GM18520 (cell line): ENCODE measurements around the gene AGAP1.

Experiments used
- ATAC-seq: cut with Tn5 transposase; IDR thresholded peaks from one replicate; pipeline ENCODE4 v1.9.1; 2021; ENCODE audit not compliant: unreplicated experiment

AGAP1 gene

DNA sequence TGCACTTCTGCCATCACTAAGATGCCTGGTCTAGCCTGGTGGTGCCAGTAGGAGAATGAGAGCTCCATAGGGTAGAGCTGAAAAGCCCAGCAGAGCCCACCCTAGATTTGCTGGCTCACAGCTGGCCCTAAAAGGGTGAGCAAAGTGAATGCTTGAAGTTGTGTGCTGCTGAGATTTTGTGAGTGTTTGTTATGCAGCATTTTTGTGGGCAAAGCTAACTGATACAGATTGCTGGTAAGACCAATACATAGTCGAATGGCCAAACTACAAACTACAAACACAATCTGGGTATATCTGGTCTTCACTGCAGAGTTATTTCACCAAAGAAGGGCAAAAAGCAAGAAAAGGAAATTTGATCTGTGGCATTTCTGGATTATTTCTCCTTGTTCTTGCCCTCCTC, 7.1 kb upstream of the AGAP1 start:
- no peak for ATAC-seq

GRCh38 chr2:235489897-235490296, 3.9 kb upstream of the AGAP1 start:
- no peak for ATAC-seq

DNA sequence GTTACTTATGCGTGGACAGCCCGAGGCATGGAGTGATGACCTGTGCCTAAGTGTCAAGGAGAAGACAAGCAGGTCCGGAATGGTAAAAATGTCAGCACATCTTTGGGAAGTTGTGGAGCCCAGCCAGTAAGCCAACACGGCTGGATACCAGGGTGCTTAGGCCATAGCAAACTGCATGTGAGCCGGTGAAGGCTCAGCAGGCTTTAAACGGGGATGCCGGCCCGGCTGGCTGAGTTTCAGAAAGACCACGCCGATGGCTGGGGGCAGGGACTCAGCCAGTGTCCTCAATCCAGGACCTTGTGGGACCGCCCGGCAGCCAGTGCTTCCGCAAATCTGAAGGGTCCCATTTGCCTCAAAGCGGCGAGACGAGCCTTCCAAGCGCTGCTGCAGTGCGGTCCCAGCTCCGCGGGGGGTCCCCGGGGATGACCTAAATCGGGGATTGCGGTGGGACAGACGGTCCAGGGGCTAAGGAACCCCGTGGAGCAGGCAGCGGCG, 946 bp upstream of the AGAP1 start:
- ATAC-seq, result no peak

DNA sequence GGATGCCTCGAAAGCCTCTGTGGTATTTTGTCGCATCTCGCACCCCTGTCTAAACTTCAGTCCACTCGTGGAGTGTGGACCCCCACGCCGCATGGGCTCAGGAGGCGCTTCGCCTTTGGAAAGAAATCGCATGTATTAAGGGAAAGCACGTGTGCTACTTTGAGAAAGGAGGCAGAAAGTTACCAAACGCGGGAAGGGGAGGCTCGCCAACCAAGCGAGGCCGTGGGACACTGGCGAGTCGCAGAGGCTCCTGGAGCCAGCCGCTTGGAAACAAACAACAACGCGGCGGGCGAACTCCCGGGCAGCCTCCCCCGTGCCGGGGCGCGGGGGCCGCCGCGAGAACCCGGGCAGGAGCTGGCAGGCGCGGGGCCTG, 455 bp upstream of the AGAP1 start:
- ATAC-seq, result no peak

DNA sequence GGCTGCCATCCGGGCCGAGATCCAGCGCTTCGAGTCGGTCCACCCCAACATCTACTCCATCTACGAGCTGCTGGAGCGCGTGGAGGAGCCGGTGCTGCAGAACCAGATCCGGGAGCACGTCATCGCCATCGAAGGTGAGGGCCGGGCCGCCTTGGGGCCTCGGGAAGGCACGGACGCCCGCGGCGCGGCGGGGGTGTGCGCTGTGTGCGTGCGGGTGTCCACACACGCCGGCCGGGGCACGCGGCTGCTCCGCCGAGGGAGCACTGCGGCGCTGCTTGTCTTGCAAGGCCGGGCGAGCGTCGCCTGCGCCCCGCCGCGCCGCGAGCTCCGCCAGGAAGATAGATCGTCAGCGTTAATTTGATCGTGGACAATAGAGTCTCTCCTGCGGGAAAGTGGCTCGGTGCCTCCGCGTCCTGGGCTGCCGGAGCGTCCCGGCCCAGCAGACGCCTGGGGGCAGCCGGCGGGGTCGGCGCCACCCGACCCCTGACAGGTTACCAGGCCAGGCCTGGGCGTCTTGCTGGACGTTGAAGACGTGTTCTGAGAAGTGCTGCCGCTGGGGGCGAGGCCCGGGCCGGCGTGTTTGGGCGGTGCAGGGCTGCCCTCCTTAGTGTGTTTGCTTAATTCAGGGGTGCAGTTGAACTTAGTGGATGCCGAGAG, 1.0 kb downstream of the AGAP1 start:
- no peak for ATAC-seq

DNA sequence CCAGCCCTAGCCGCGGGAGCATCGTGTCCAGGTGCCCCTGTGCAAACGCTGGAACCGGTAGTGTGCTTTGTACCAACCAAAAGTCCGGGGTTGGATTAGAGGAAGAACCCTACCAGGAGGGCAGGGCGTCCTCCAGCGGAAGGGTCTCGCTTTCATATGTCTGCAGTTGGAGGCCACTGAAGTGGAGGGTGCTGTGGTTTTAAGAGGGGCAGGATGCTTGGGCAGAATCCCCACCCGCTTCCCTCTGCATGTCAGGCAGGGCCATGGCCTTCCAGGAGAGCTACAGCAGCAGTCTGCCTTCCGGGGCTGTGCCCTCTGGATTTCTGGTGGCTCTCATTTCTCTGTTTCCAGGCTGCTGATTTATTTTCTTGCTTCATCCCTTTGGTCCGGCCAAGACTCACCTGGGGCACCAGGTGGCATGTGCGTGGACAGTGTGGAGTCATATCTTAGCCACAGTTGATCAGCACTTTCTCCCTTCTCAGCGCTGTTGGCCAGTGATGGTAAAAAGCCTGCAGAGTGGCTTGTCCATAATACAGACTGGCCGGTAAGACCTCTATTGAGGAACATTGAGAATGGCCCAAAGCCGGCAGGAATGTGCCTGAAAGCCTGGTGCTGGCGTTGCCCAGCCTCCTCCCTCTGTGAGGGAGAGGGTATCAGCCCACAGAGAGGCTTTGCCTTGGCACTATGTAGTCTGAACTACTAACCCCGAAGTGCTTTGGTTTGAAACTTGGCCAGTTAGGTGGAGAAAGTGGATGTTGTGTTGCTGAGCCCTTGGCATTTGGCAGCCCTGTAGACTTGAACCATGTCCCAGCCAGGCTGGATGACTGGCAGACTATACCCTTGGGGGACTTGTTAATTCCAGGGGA, 1.8 kb downstream of the AGAP1 start:
- no peak for ATAC-seq

- ATAC-seq, result no peak
Observed at GRCh38 chr2:235496239-235496621, 2.4 kb downstream of the AGAP1 start.

- no peak for ATAC-seq
Observed at GRCh38 chr2:235497096-235497495, 3.3 kb downstream of the AGAP1 start.

DNA sequence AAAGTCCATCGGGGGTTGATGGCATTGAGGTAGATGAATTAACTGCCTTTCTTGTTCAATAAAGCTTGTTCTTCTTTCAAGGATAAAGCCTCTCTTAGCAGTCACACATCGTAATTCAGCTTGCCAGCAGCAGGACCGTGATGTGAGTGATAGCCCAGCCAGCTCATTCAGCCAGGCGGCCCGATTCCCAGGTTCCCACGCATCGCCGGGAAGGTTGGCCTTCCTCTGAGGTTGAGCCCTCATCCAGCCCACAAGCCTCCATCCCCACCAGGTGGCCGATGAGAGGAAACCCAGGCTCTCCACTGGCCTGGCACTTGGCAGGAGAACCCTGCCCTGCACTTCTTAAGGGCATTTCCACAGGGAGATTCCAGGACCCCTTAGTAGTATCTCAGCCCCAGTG, 4.7 kb downstream of the AGAP1 start:
- ATAC-seq, result no peak

DNA sequence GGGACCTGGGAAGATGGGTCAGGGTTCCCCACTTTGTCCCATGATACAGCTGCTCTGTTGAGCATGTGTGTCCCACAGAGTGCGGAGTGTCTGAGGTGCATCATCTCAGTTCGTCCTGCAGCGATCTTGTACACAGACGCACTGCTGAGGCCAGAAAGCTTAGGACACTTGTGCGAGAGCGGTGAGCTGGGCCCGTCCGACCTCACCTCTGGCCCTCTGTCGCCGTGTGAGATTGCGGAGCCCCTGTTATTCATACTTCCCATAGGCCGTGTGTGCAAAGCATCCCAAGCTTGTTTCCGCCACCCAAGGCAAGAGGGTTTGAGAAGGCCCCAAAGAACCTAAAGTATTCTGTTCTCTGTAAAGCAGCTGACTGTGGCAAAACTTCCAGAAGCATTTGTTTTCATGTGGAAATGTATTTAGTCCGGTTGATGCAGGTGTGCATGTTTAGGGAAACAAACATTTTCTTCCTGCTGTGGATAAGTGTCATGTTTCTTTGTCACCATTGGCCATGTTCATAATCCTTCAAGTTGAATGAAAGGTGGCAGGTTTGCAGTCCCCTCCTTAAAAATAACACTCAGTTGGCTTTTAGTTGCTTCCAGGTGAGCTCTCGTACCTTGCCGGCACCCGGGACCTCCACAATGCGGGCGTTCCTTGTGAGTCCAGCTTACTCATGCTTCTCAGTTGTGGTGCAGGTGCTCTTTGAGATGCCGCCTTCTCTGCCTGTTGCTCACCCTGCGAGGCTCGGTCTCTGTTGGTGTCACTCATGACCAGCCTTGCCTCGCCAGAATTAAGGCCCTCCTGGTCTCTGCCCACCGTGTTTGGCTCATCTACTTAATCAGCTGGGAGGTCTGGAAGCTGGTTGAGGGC, 5.3 kb downstream of the AGAP1 start:
- no peak for ATAC-seq

DNA sequence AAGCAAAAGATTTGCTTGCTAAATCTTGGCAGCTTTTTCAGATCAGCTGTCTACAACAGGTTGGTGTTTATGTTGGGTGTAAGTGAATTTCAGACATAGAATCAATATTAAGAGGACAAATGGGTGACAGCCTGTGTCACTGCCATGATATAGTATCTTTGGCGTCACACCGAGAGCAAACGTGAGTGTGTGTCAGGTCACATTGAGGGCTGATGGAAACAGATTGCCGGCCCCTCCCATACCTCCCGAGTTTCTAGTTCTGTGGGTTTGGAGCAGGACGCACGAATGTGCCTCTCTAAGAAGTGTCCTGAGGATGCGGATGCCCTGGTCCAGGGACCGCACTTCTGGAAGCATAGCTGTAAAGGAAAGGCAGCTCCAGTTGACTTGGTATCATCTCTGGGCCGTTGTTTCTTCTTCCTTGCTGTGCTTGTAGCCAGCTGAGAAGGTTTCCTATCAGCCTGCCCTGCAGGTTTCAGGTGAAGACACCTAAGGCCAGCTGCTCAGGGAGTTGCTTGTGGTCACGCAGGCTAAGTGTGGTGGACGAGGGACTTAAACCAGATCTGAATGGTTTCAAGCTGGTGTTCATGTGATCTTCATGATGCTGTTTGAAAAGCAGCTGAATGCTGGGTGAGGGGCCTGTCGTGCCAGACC, 6.4 kb downstream of the AGAP1 start:
- ATAC-seq, result no peak

GRCh38 chr2:235500761-235501672, 7.2 kb downstream of the AGAP1 start:
- ATAC-seq, result no peak

- no peak for ATAC-seq
Observed at GRCh38 chr2:235501673-235502031, 7.8 kb downstream of the AGAP1 start.

DNA sequence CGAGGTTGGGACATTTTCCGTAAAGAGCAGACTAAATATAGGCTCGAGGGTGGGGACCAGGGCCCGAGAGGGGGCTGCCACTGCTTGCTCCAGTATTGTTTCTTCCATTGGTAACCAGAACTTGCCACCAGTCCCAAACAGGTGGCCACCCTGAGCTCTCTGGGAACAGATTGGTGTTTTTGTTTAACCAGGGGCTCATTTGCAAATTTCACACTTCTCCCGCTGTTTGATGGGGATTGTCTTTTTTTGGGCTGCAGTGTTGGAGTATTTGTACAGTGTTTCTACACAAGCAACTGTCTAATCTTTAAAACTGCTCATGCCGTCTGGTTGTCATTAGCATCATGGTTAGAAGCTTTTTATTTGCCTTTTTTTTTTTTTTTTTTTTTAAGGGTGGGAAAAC, 8.5 kb downstream of the AGAP1 start:
- no peak for ATAC-seq

GRCh38 chr2:235504441-235505180, 10.8 kb downstream of the AGAP1 start:
- no peak for ATAC-seq

DNA sequence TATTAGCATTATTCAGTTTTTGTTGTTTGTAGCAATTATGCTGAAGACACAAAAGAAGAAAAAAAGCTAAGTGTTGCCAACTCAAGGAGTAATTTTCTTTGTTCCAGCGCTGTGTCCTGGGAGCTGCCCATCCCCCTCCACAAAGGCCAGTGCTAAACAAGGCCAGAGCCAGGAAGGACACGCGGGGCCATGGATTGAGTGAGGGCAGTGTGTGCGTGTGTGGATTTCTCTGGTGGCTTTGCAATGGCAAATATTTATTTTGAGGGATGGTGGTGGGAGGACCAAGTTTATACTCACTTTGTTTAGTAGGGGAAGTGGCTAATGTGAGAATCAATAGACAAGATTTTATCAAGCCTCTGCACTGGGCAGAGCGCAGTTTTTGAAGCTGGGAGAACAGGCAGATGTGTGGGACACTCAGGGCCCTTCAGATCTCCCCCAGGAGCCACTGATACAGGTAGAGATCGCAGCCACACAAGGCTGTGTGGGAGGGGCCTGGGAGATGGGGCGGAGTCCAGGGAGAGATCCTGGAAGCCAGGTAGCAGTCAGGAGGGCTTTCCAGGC, 11.4 kb downstream of the AGAP1 start:
- ATAC-seq, result no peak

- ATAC-seq, result no peak
Observed at GRCh38 chr2:235506291-235506996, 12.6 kb downstream of the AGAP1 start.

DNA sequence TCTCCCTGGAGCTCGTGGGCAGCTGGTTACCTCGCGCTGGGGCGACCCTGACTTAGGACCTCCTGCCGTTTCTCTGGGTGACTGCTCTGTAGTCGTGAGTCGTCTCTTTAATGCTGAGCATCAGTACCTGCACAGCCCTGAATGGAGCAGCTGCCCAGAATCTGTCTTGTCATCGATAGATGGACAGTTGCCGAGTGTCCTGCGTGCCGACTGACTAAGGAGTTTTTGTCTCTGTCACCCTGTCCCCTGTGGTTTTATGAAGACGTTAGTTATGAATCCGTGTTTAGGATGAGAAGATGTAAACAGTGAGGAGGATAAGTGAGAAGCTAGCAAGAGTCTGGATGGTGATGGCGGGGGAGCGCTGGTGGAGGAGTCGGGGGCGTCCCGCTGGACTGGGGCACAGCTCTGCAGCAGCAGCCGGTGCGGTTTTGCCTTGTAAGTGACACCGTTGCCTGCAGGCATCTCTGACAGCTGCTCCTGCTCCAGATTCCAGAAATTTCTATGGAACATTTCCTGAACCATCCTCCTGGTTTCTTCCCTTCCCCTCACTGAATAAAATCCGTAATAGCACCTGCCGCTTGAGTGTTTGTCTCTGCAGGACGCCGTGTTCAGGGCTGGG, 13.3 kb downstream of the AGAP1 start:
- no peak for ATAC-seq
